SKM-1 (cell line): Measurements from ENCODE around the gene GNAQ.

Source experiments
- DNase-seq: peaks from one replicate; lab custom pipeline; 2025; ENCODE audit not compliant: unreplicated experiment; lab: John Stamatoyannopoulos, UW

GNAQ gene

DNA sequence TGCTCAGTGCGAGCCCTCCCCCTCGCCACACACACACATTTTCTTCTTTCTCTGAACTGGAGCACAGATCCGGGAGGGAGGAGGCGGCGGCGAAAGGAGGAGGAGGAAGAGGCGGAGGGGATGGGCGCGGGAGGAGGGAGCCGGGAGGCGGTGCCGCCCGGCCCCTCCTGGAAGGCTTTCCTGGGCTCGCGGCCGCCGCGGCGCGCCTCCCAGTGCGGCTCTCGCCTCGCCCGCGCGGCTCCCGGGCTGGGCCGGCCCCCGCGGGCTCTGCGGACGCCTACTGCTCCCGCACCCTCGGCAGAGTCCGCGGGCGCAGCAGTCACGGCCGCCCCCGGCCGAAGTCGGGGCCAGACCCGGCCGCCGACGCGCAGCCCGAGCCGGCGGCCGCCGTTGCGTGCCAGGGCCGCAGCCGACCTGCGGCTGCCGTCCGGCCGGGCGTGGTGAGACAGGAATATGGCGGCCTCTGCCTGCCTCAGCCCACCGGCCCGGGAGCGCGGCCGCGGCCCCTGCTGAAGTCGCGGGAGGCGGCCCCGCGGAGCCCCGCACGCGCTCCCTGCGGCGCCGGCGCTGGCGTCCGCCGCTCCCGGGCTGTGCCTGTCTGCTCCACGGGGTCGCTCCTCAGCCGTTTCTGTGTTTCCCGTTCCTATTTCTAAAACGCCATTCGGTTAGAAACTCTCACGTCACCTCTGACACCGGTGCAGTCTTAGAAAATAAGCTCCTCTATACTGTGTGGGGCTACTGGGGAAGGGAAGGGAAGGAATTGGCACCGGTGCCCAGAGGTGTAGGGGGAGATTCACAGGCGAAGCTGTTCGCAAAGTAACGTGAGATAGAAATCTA lies 500 bp upstream of the GNAQ start:
- no peak for DNase-seq

DNA sequence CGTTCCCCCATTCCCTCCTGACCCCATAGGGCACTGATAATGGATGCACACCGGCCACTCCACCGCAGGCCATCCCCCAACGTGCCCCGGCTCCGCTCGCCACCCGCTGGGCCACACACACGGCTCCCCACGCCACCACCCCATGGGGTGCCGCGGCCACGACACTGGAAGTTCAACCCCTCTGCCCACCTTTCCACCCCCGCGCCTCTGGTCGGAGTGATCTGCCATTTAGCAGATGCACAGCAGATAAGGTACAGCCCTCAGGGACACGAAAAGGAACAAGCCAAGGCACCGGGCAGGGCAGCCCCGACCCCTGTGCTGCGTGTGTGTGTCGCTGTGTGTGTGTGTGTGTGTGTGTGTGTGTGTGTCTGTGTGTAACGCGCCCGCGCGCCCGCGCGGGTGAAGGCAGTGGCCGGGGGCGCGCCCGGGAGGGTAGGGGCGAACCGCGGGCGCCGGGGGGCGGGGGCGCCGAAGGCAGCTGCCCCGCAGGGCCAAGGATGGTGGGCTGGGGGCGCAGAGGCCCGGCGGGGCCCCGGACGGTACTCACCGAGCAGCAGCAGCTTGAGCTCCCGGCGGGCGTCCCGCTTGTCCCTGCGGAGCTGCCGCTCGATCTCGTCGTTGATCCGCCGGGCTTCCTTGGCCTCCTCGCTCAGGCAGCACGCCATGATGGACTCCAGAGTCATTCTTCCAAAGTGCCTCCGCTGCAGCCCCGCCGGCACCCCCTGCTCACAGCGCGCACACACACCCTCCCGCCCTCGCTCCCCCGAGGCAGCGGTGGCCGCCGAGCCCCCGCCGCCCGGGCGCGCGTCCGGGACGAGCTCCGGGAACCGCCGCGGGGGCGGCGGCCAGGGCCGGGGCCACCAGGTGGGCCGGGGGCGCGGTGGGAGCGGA lies 813 bp downstream of the GNAQ start:
- DNase-seq, result no peak

DNA sequence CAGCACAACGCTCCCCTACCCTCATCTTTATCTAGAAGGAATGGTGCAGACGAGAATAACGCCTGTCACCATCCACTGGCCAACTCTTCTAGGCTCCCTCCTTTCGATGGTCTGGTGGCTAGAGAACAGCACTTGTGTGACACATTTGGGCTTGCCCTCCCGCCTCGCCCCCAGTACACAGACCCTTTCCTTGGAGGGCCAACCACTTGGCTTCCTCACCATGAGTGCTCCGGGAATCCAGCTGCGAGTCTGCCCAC lies 1.4 kb downstream of the GNAQ start:
- DNase-seq, result no peak

DNA sequence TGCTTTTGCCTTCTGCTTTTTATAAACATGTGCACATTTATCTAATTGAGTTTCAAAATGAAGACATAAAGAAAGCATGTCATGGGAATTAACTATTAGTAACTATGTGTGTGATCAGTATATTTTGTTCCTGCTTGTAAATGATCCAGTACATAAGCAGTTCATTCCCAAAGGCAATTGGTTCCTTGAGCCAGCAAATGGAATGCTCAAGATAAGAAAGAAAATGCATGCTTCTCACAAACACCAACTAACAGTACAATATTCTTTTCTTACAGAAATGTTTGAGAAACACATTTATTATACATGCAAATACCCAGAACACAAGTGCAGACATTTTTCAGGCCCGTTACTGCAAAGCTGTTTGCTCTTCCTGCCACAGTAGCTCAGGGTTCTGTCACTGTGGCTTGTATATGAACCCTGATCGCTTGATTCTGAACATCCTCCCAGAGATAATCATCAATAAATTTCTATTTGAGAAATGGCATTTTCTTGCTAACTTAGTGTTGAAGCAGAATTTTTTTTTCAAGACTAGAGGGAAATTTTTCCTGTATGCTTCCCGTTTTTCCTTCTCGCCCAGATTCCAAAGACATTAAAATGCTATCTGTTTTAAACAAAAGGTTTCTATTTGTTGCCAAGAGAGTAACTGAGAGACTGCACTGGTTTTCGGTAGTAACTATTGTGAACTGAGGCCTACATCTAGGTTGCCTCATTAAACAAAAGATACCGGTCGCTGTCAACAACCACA lies 1.9 kb downstream of the GNAQ start:
- DNase-seq, result no peak

DNA sequence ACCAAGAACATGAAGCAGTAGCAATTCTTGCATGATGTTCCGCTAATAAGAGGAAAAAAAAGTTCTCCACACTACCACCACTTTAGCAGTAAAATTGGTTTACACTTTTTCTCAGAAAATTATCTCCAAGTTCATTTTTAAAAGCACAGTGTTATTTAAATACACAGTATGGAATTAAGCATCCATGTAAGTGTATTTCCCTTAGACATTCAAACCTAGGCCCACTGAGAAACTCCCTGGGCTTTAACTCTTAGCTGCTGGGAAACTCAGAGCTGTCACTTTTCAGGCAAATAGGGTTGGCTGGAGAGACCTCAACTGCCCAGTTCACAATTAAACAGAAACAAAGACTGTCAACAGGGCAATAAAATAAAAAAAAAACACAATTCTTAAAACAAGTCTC lies 2.7 kb downstream of the GNAQ start:
- no peak for DNase-seq

DNA sequence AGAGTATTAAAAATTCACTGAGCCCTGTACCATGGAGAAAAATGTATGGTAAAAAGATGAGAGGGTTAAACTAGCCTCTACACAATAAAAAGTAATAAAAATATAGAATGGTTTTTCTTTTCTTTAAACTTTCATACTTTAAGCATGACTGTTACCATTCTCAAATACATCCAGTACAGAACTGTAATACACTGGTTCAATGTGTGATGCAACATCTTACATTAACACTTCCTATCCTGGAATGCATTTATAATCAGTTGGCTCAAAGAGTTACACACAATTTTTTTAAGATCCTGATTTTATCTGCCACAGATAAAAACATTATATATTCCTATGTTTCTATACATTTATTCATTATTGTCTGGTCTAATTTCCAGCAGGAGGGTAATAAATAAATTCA lies 4.7 kb downstream of the GNAQ start:
- no peak for DNase-seq

DNA sequence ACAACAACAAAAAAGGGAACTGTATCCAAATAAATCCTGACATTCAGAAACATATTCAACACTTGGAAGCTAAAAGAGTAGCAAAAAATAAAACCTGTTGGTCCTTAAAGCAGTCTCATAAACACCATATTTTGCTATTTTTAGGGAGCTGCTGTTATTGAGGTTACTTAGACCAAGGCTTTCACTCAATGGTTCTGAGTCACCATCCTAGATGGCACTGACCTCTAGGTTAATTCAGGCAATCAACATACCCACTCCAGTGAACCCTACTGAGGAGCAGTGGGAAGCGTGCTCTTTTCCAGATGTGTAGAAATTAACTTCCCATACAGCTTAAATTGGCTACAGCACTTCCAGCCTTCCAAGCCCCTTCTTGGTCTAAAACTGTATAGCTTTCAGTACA lies 5.2 kb downstream of the GNAQ start:
- no peak for DNase-seq

DNA sequence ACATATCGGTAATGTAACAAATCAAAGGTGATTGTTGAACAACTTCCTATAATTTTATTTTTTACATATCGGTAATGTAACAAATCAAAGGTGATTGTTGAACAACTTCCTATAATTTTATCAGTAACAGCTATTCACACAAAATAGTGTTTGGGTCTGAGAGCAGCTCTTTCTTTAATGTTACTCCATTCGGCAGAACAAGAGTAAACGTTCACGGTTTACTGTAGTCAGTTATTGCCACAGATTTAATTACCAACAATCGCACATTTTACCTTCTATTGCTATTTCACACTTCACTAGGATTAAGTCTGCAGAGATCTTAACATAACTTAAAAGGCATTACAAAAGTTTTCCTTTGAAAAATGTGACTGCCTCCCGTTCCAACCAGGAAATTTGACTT lies 6.4 kb downstream of the GNAQ start:
- no peak for DNase-seq

DNA sequence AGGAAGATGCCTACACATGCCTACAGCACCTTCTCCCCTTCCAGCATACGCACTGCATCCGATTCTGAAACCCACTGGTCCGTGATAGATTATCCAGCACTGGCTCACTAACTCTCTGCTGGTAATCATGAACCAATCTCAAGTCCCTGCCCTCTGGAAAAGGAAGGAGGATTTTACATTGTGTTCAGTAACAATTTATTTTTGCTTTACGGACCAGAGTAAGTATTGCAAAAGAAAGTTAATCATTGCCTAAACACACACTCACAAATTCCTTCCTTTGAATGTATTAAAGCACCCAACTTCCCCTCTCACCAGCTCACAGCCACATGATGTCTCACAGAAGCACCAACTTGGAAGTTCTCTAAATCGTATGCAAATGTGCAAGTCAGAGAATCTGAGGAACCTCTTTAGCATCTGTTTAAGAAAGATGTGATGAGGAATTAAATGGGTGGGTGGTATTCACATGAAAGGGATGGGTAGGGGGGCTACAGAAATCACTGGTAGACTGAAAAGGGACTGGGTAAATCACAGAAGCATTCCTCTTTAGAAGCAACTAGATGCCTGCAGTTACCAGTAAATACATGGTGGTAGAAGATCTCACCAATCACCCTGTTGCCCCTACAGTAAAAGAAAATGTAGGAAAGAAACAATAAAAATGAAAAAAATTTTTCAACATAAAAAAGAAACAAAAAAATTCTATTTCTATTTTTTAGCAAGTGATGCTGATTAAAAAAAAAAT lies 8.4 kb downstream of the GNAQ start:
- DNase-seq, result peak; percentile 47

DNA sequence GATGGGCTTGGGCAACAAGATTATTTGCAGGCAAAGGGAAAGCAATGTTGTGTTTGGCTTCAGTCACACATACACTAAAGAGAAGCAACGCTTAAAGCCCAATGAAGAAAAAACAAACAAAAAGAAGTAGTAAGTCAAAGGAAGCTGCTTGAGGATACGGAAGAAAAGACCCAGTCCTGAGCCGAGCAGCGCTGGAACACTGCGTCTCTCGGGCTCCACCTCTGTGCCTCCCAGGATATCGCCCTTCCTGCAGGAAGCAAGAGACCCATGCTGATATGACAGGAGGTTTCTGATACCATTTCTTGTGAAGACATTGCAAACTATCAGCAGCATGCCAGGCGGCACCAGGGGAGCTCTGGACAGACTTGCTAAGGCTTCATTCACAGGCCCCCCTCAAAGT lies 9.9 kb downstream of the GNAQ start:
- no peak for DNase-seq

DNA sequence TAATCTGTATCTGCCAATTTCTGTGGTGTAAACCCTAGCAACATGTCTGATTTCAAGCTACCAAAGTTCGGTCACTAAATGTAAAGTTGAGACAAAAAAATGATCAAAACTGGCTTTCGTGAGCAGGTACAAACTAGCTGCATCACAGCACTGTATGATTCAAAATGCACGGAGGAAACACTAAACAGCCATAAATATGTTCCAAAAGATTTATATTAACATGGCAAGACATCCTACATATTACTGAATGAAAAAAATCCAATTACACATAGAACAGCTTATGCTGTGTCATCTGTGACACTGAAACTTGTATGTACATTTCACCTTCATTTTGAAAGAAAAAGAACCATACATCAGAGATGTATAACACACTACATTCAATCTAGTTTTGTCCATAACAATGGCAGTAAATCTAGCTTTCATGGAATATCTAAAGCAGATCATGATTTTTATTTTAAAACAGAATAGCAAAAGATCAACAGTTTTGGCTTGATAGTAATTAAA lies 14.4 kb downstream of the GNAQ start:
- DNase-seq, result no peak

DNA sequence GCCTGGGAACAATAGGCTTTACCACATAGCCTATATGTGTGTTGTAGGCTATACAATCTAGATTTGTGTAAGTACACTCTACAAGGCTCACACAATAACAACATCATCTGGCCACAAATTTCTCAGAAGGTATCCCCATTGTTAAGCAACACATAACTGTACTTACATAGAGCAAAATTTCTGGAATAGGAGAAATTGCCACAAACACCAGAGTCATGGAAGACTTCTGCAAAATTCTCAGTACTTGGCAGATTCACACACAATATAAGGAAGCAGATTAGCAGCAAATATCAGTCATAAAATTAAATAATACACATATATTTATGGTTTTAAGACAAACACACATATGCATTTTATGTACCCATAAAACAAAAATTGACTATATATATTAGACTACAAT lies 16.4 kb downstream of the GNAQ start:
- no peak for DNase-seq

DNA sequence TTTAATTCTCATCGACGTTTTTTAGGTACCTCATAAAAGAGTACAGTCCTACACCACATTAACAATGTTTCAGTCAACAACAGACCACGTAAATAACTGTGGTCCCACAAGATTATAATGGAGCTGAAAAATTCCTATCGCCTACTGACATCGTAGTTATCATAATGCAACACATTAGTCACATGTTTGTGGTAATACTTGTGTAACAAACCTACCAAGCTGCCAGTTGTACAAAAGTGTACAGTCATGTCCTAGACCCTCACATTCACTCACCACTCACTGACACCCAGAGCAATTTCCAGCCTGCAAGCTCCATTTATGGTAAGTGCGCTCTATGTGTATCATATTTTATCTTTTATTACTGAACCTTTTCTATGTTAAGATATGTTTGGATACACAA lies 16.8 kb downstream of the GNAQ start:
- DNase-seq, result no peak

DNA sequence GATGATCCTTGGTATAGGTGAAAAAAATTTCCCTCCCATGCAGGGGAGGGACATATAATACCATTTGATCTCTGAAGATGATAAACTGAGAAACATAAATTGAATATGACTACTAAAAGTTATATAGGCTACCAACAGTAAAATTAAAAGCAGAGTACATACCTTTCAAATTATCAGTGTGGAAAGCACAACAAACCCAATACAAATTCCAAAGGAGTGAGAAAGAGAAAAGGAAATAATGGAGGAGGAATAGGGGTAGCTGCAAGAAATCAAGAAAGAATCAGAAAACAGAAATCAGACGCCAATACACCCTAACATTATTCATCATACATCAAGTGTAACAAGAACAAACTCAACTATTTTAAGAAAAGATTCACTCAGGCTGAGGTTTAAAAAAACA lies 17.7 kb downstream of the GNAQ start:
- DNase-seq, result no peak

DNA sequence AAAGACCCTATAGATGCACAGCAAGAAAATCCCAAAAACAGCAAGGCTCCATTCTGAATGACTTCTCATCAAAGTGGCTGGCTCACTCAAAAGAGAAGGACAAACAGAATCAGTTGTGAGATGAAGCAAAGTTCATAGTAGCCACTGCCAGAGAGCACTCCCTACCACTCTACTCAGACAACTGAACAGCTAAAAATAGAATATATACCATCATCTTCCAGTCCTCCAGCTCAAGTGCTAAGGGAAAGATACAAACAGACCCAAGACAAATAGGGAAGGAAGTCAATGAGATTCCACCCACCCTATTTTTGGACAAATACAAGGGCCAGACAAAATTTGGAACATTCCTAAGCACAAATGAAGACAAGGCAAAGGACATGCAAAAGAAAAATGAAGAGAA lies 20.6 kb downstream of the GNAQ start:
- no peak for DNase-seq

DNA sequence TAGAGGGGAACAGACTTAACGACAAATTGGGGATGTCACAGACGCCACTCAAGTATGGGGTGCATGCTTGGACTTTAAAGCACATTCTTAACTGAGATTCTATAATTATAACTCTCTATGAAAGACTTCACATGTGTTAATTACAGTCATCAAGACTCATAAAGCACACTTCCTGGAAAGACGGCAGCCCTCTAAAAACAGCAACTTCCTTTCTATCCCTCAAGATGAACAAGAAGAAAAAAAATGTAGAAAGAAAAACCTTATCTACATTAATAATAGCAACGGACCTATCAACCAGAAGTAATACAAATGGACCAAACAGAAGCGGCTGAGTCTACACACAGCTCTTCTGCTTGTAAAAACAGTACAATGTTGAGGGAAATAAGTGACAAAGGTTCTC lies 21.2 kb downstream of the GNAQ start:
- DNase-seq, result no peak

DNA sequence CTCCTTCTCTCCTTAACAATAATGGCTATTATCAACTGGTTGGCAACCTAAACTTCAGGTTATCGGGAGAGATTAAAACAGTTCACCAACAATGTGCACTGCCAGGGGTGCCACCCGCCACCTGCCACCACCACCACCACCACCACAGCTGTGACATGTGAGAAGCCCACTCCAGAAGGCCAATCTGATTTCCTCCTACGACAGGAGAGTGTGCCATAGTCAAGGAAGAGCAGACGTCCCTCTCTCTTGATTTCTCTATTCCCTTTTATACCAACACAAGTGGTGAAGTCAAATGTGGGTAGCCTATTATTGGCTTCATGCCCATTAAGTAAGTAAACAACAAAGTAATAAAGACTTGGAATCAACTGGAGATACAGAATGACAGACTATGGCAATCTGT lies 22.4 kb downstream of the GNAQ start:
- DNase-seq, result no peak

DNA sequence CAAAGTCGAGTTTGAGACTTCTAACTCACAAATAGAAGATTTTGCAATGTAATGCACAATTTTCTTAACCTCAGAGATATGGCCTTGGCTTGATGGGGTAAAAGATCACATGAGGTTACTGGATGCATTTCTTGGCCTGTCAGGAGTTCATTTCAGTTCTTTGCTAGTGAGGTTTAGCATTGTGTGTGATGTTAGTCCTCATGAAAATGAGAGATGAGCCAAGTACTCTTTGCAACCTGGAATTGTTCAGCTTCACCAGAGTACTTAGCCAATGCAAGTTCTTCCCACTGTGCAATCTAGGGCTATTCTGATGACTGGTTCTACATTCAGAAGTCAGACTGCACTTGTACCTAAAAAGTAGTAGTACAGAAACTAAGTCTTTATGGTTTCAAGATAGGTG lies 24.9 kb downstream of the GNAQ start:
- DNase-seq, result no peak

DNA sequence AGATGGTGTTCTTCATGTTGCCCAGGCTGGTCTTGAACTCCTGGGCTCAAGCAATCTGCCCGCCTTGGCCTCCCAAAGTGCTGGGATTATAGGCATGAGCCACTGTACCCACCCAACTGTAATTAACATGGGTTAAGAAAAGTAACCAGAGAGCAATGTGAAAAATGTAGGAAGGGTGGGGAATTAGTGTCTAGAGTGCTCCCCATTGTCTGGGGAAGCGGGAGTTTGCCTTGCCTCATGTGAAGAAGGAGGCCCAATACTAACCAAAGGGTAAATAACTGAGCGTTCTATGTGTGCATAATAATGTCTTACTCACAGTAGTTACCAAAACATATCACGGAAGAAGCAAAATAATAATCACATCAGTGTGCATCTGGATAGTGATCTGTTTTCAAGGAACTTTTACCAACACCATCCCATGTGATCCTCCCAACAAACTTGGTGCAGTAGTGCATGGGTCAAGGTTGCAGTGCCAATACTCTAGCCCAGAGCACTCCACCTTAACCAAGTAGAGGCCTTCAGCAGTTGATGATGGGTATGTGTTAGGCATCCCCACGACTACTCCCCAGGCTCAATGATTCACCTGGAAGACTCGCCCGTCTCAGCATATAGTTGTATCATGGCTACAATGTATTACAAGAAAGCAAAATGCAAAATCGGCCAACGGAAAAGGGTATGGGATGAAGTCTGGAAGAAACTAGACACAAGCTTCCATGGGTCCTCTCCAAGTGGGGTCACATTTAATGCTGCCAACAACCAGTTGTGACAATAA lies 26.2 kb downstream of the GNAQ start:
- DNase-seq, result no peak

DNA sequence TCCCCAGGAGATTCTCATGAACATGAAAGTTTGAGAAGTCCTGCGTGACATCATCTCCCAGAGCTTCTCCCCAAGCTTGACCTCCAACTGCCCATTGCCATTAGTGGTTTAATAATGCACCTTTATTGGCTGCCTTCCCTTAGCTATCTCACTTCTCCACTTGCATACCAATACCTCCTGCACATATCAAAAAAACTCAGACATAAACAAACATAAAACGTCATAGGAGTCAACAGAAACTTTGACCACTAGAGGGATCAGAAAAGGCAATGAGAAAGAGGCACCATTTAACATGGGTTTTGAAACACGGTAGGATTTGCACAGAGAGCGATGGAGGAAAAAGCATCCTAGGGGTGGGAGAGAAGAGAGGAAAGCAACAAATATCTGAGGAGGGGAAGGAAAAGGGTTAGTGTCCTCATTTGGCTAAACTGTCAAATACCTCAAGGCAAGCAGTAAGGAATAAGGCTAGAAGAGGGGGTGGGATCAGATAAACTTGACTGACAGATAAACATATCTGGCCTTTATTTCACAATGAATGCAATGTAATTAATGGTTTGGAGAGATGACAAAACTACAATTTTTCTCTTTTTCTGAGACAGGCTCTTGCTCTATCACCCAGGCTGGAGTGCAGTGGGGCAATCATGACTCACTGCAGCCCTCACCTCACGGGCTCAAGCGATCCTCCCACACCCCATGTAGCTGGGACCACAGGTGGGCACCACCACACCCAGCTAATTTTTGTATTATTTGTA lies 27.0 kb downstream of the GNAQ start:
- no peak for DNase-seq
